Measurements from ENCODE around the gene INCENP.

INCENP gene

DNA sequence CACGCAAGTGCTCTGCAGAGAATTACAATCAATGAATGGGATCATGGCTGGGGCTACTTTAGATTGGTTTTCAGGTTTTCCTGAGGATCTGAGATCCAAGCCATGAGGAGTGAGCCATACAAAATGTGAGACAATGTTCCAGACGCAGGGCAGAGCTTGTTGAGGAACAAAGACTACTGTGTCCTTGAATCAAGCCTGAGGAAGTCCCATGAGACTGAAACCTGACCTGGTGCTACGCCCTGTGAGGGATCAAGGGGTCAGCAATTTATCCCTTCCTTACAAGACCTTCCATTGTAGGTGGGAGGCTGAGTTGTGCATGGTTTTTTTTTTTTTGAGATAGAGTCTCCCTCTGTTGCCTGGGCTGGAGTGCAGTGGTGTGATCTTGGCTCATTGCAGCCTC is 2.1 kb downstream of the INCENP start:
- Histone ChIP-seq H3K36me3 (ENCODE audit: insufficient read depth, low read depth, low read length) (peaks cover 31% of the 10 kb centered on the region), H3K27ac (ENCODE audit: low read length) (no peak overlapping the region), H3K27me3 (ENCODE audit: insufficient read depth, low read length) (no peaks in the 10 kb centered on the region), H3K4me1 (ENCODE audit: insufficient read depth, low read length) (peaks cover 6% of the 10 kb centered on the region), H3K4me3 (ENCODE audit: low read length) (peak overlapping the region; percentile 89), H3K9ac (ENCODE audit: low read depth, low read length) (no peak overlapping the region), H3K9me3 (ENCODE audit: insufficient read depth, low read depth, low read length) (no peaks in the 10 kb centered on the region)

DNA sequence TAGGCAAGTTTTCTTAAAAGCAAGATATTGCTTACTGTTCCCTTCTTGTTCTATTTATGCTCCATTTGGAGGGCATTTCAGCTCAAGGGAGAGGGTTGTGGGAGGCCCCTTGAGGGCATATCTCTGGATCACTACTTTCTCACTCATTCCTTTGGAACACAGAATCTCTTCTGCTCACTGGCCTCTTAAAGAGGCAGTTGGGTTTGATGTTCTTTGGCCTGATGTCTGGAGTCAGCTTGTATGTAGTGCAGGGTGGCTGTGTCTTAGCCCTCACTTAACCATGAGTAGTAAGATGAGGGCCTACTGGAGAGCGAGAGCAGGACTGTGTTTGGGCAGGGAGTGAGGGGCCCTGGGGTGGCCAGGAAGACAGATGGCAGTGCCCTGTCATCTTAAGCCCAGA is 3.6 kb downstream of the INCENP start:
- no peak overlapping the region for H3K4me3 ChIP-seq (ENCODE audit: low read length)
- peaks cover 45% of the 10 kb centered on the region for H3K36me3 ChIP-seq (ENCODE audit: insufficient read depth, low read depth, low read length)
- no peaks in the 10 kb centered on the region for H3K9me3 ChIP-seq (ENCODE audit: insufficient read depth, low read depth, low read length)
- H3K27ac ChIP-seq (ENCODE audit: low read length) = no peak overlapping the region
- no peak overlapping the region for H3K9ac ChIP-seq (ENCODE audit: low read depth, low read length)
- H3K4me1 ChIP-seq (ENCODE audit: insufficient read depth, low read length) = peaks cover 6% of the 10 kb centered on the region
- H3K27me3 ChIP-seq (ENCODE audit: insufficient read depth, low read length) = no peaks in the 10 kb centered on the region

DNA sequence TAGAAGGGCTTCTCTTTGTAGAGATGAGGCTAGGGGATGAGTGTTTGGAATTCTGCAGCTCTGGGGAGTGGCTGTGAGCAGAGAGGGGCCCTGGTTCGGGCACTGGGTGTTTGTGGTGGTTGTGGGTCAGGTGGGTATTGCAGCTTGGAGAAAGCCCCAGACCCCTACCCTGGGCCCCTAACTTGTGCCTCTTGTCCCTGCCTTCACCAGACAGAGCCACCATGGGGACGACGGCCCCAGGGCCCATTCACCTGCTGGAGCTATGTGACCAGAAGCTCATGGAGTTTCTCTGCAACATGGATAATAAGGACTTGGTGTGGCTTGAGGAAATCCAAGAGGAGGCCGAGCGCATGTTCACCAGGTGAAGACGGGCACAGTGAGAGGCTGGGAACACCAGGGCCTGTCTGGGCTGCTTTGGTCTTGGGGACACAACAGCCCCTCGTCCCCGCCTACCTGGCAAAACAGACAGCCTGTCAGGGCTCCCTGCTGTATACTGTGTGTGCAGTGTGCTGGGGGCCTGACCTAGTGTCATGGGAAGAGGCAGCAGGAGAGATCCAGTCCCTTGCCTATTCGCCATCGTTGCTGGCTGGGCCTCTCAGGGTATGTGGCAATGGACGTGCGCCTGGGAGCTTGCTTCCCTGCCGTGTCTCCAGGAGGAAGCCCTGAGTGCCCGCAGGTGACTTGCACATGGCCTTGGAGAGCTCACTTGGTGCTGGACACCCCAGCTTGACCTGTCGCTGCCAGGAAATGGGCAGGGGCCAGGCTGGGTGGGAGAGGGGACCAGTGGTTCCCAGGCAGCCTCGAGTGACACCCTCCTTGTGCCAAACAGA is 4.3 kb downstream of the INCENP start:
- Histone ChIP-seq H3K4me3 (ENCODE audit: low read length) (no peak overlapping the region), H3K9me3 (ENCODE audit: insufficient read depth, low read depth, low read length) (no peaks in the 10 kb centered on the region), H3K36me3 (ENCODE audit: insufficient read depth, low read depth, low read length) (peaks cover 53% of the 10 kb centered on the region), H3K9ac (ENCODE audit: low read depth, low read length) (no peak overlapping the region), H3K27ac (ENCODE audit: low read length) (no peak overlapping the region), H3K4me1 (ENCODE audit: insufficient read depth, low read length) (peaks cover 6% of the 10 kb centered on the region), H3K27me3 (ENCODE audit: insufficient read depth, low read length) (no peaks in the 10 kb centered on the region)

DNA sequence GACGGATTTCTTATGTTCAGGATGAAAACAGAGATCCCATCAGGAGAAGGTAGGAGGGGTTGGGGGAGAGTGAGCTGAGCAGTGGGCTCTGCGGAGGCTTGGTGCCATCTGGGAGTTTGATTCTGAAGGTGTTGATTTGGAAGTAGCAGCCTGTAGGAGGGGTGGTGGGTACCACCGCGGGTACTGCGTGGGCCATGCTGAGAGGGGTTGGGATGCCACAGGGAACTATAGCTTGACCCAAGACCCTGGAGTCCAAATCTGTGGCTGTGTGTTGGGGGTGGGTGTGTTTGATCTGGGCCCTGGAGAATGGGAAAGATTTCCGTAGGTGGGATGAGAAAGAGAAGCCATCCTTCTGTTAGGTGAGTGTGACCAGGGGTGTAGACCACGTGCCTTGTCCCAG is 5.0 kb downstream of the INCENP start:
- H3K36me3 ChIP-seq (ENCODE audit: insufficient read depth, low read depth, low read length) = peaks cover 59% of the 10 kb centered on the region
- no peak overlapping the region for H3K9ac ChIP-seq (ENCODE audit: low read depth, low read length)
- H3K27me3 ChIP-seq (ENCODE audit: insufficient read depth, low read length) = no peaks in the 10 kb centered on the region
- peaks cover 6% of the 10 kb centered on the region for H3K4me1 ChIP-seq (ENCODE audit: insufficient read depth, low read length)
- no peak overlapping the region for H3K27ac ChIP-seq (ENCODE audit: low read length)
- no peaks in the 10 kb centered on the region for H3K9me3 ChIP-seq (ENCODE audit: insufficient read depth, low read depth, low read length)
- no peak overlapping the region for H3K4me3 ChIP-seq (ENCODE audit: low read length)

DNA sequence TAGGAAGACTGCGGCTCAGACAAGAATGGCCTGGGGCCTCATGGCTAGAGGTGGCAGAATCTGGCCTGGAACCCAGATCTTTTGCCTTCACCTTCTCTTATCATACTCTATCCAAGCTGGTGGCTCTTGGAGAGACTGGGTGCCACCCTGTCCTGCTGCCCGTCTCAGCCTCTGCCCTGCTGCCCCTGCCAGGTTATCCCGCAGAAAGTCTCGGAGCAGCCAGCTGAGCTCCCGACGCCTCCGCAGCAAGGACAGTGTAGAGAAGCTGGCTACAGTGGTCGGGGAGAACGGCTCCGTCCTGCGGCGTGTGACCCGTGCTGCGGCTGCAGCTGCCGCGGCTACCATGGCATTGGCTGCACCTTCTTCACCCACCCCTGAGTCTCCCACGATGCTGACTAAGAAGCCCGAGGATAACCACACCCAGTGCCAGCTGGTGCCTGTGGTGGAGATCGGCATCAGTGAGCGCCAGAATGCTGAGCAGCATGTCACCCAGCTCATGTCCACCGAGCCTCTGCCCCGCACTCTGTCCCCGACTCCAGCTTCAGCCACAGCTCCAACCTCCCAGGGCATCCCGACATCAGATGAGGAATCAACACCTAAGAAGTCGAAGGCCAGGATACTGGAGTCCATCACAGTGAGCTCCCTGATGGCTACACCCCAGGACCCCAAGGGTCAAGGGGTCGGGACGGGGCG is 5.9 kb downstream of the INCENP start:
- Histone ChIP-seq H3K9ac (ENCODE audit: low read depth, low read length) (no peak overlapping the region), H3K9me3 (ENCODE audit: insufficient read depth, low read depth, low read length) (no peaks in the 10 kb centered on the region), H3K27ac (ENCODE audit: low read length) (no peak overlapping the region), H3K27me3 (ENCODE audit: insufficient read depth, low read length) (no peaks in the 10 kb centered on the region), H3K36me3 (ENCODE audit: insufficient read depth, low read depth, low read length) (peaks cover 67% of the 10 kb centered on the region), H3K4me1 (ENCODE audit: insufficient read depth, low read length) (peaks cover 5% of the 10 kb centered on the region), H3K4me3 (ENCODE audit: low read length) (no peak overlapping the region)

DNA sequence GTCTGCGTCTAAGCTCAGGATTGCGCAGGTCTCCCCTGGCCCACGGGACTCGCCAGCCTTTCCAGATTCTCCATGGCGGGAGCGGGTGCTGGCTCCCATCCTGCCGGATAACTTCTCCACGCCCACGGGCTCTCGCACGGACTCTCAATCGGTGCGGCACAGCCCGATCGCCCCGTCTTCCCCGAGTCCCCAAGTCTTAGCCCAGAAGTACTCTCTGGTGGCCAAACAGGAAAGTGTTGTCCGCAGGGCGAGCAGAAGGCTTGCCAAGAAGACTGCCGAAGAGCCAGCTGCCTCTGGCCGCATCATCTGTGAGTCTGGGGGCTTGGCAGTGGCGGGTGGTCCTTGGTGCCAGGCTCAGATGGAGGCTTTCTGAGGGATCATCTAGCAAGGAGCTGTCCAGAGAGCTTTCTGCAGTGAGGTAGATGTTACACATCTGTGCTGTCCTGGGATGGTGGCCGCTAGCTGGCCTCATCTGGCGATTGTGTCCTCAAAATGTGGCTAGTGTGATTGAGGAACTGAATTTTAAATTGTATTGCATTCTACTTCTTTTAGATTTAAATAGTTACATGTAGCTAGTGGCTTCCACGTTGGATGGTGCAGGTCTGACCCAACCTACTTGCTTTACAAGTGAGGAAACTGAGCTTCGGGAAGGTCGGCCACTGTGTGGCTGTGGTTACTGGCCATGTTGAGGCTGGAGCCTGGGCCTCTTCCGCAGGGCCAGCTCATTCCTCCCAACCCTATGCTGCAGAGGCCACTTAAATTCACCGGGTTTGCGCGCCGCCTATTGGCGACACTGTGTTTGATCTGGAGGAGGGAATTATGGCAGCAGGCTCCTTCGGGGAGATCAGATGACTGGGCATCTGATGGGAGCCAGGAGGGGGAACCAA is 6.7 kb downstream of the INCENP start:
- H3K27ac ChIP-seq (ENCODE audit: low read length) = no peak overlapping the region
- H3K4me3 ChIP-seq (ENCODE audit: low read length) = no peak overlapping the region
- peaks cover 68% of the 10 kb centered on the region for H3K36me3 ChIP-seq (ENCODE audit: insufficient read depth, low read depth, low read length)
- no peaks in the 10 kb centered on the region for H3K4me1 ChIP-seq (ENCODE audit: insufficient read depth, low read length)
- H3K9ac ChIP-seq (ENCODE audit: low read depth, low read length) = no peak overlapping the region; the same call in 1 of the 2 replicates
- H3K27me3 ChIP-seq (ENCODE audit: insufficient read depth, low read length) = no peaks in the 10 kb centered on the region
- no peaks in the 10 kb centered on the region for H3K9me3 ChIP-seq (ENCODE audit: insufficient read depth, low read depth, low read length)

DNA sequence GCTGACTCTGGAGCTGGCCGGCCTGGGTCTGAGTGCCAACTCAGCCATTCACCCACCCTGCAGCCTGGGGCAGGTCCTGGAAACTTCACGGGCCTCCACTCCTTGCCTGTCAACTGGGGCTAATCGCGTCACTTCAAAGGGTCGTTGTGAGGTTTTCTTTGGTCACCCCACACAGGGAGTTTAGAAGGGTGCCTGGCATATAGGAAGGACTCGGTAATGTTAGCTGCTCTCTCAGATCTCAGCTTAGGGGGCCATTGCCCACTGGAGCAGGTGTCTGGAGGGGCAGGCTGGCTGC is 7.3 kb downstream of the INCENP start:
- H3K27ac ChIP-seq (ENCODE audit: low read length) = no peak overlapping the region
- no peaks in the 10 kb centered on the region for H3K27me3 ChIP-seq (ENCODE audit: insufficient read depth, low read length)
- no peak overlapping the region; the same call in 1 of the 2 replicates for H3K9ac ChIP-seq (ENCODE audit: low read depth, low read length)
- no peak overlapping the region for H3K4me3 ChIP-seq (ENCODE audit: low read length)
- H3K9me3 ChIP-seq (ENCODE audit: insufficient read depth, low read depth, low read length) = no peaks in the 10 kb centered on the region
- no peaks in the 10 kb centered on the region for H3K4me1 ChIP-seq (ENCODE audit: insufficient read depth, low read length)
- peaks cover 68% of the 10 kb centered on the region for H3K36me3 ChIP-seq (ENCODE audit: insufficient read depth, low read depth, low read length)

DNA sequence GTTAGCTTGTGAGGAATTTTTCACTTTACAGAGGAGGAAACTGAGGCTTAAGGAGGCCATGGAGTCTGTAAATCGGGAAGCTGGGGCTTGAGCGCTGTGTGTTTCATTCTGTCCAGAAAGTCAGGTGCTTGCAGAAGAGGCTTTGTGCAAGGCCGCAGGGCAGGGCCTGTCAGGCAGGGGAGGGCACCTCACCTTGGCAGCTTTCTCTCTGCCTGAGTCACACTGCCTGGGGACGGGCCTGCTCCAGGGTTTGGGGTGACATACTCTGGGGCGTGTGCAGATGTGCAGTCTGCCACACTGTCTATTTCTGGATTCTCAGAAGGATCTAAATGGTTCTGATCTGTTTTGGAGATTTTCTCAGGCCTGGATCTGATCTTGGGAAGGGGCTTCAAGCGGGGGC is 8.4 kb downstream of the INCENP start:
- Histone ChIP-seq H3K4me3 (ENCODE audit: low read length) (no peak overlapping the region), H3K27me3 (ENCODE audit: insufficient read depth, low read length) (no peaks in the 10 kb centered on the region), H3K9me3 (ENCODE audit: insufficient read depth, low read depth, low read length) (no peaks in the 10 kb centered on the region), H3K27ac (ENCODE audit: low read length) (no peak overlapping the region), H3K9ac (ENCODE audit: low read depth, low read length) (no peak overlapping the region), H3K36me3 (ENCODE audit: insufficient read depth, low read depth, low read length) (peaks cover 70% of the 10 kb centered on the region), H3K4me1 (ENCODE audit: insufficient read depth, low read length) (no peaks in the 10 kb centered on the region)

DNA sequence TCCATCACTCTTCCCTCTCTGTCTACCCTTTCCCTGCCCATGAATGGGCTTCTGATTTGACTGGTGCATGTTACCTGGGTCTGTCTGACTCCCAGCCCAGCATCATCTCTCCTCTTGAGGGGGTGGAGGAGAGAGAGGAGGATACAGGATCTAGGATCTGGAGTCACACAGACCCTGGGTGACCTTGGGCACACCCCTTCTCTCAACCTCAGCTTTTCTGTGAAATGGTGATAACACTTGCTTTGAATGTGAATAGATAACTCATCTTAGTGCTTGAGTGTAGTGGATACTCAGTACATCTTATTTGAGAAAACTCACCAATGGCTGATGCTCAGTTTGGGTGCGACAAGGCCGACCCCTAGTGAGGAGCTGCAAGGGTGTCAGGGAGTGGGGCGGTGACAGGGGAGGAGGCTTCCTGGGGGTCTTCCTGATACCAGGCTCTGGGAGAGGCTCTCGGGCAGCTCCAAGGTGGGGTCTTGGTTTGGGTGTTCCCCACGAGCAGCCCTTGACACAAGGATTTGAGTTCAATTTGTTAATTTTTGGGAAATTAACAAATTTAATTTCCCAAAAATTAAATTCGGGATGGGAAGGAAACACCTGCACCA is 9.0 kb downstream of the INCENP start:
- no peaks in the 10 kb centered on the region for H3K4me1 ChIP-seq (ENCODE audit: insufficient read depth, low read length)
- H3K27ac ChIP-seq (ENCODE audit: low read length) = no peak overlapping the region
- no peak overlapping the region for H3K9ac ChIP-seq (ENCODE audit: low read depth, low read length)
- no peaks in the 10 kb centered on the region for H3K9me3 ChIP-seq (ENCODE audit: insufficient read depth, low read depth, low read length)
- no peak overlapping the region for H3K4me3 ChIP-seq (ENCODE audit: low read length)
- H3K27me3 ChIP-seq (ENCODE audit: insufficient read depth, low read length) = no peaks in the 10 kb centered on the region
- H3K36me3 ChIP-seq (ENCODE audit: insufficient read depth, low read depth, low read length) = peaks cover 76% of the 10 kb centered on the region

DNA sequence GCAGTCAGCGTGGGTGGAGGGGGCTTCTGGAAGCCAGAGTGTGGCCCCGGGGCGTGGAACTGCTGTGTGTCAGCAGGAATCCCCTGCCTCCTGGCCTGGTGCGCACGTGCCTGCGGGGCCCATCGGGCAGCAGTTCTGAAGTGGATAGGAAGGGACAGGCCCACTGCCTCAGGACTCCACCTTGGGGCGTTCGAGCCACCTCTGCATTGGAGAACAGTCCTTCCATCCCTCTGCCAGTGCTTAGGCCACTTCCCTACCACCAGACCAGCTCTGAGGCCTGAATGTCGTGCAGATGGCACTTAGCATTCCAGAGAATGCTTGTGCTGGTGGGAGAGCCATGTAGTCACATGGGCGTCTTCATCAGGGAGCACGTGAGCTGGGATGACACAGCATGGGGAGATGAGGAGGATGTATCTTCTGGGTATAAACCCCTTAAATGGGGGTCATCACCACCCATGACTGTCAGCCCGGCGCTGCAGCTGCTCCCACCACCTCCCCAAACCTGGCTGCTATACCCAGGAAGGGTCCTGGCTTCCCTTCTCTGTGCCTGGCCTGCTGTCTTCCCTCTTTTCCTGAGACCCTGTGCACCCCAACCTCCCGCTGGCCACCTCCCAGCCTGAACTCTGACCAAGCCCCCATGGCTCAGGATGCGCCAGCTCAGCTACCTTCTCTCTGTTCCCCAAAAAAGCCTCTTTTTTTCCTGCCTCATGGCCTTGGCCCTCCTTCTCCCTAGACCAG is 9.7 kb downstream of the INCENP start:
- H3K36me3 ChIP-seq (ENCODE audit: insufficient read depth, low read depth, low read length) = peaks cover 76% of the 10 kb centered on the region
- H3K27ac ChIP-seq (ENCODE audit: low read length) = no peak overlapping the region
- H3K27me3 ChIP-seq (ENCODE audit: insufficient read depth, low read length) = no peaks in the 10 kb centered on the region
- H3K9me3 ChIP-seq (ENCODE audit: insufficient read depth, low read depth, low read length) = no peaks in the 10 kb centered on the region
- no peaks in the 10 kb centered on the region for H3K4me1 ChIP-seq (ENCODE audit: insufficient read depth, low read length)
- H3K9ac ChIP-seq (ENCODE audit: low read depth, low read length) = no peak overlapping the region
- H3K4me3 ChIP-seq (ENCODE audit: low read length) = no peak overlapping the region

DNA sequence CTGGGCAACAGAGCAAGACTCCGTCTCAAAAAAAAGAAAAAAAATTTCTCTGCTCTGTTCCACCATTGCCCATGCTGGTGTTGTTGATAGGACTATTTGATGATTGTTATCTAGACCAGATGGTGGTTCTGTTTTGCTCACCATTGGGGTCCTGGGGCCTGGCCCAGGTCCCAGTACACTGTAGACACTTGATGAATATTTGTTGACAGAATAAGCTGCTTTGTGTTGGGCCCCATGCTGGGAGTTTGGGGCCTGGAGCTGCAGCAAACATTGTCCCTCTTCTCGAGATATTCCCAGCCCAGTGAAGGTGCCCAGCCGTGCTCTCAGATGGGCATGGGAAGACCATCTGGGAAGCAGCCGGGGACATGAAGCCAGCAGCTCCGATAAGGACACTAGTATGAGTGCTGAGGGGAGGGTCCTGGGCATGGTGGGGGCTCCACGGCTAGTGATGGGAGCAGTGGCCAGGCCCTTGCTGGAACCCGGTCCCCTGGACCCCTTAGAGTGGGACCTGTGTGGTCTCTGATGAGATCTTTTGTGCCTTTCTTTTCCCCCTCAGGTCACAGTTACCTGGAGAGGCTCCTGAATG is 13.6 kb downstream of the INCENP start:
- no peaks in the 10 kb centered on the region for H3K27me3 ChIP-seq (ENCODE audit: insufficient read depth, low read length)
- H3K9ac ChIP-seq (ENCODE audit: low read depth, low read length) = no peak overlapping the region
- no peak overlapping the region for H3K4me3 ChIP-seq (ENCODE audit: low read length)
- H3K9me3 ChIP-seq (ENCODE audit: insufficient read depth, low read depth, low read length) = no peaks in the 10 kb centered on the region
- no peak overlapping the region for H3K27ac ChIP-seq (ENCODE audit: low read length)
- no peaks in the 10 kb centered on the region for H3K4me1 ChIP-seq (ENCODE audit: insufficient read depth, low read length)
- peaks cover 77% of the 10 kb centered on the region for H3K36me3 ChIP-seq (ENCODE audit: insufficient read depth, low read depth, low read length)

Data from iPS-20b (cell line).